8988T (cell line): ENCODE measurements around the gene CDIPT.
"Not testable (repeated sequence)": the region's sequence is repeated elsewhere in the genome, so short reads cannot be mapped to it uniquely, and the experiment has no call there.

Experiments used
- DNase-seq: peaks from one replicate; pipeline ENCODE4 v3.0.0; 2011

CDIPT gene

GRCh38 chr16:29894352-29894751, 31.3 kb upstream of the CDIPT start:
- no peak for DNase-seq

- DNase-seq: no peak
Measured at GRCh38 chr16:29893553-29893952, 30.5 kb upstream of the CDIPT start.

GRCh38 chr16:29892458-29892813, 29.4 kb upstream of the CDIPT start:
- DNase-seq: no peak

GRCh38 chr16:29891525-29892457, 28.8 kb upstream of the CDIPT start:
- DNase-seq: no peak

GRCh38 chr16:29889372-29889771, 26.3 kb upstream of the CDIPT start:
- not testable (repeated sequence) for DNase-seq

DNA sequence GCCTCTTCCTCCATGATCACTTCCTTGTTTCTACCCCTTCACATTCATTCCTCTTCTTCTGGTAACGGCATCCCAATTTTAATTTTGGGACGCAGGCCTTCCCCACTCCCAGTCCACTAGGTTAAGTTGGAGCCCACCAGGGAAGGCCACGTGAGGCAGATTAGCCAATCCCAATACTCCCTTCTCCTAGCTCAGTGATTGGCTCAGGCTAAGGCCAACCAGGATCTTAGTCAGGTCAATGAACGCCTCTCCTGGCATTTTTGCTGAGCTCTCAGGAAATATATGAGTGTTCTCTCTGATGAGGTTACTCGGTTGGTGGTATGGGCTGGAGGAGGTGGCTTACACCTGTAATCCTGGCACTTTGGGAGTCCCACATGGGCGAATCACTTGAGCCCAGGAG, 21.0 kb upstream of the CDIPT start:
- no peak for DNase-seq

GRCh38 chr16:29881050-29881449, 18.0 kb upstream of the CDIPT start:
- DNase-seq: no peak

DNA sequence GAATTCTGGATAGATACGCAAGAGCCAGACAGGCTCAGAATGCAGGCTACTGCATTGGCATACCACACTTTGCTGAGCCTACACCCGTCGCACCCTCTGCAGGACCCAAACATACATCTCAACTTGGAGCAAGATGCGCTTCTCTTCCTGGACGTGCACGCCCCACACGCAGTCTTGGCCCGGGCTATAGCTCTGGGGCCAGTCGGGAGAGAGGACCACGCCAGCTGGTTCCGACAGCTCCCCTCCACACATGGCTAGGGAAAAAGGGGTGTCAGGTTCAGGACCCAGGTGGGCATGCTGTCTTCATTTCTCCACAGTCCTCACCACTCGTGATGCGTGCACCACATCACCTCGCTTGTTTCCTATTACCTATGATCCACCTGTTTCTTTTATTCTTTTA, 15.1 kb upstream of the CDIPT start:
- no peak for DNase-seq

- no peak for DNase-seq
Measured at GRCh38 chr16:29877266-29877961, 14.4 kb upstream of the CDIPT start.

- DNase-seq: no peak
Measured at GRCh38 chr16:29876594-29877249, 13.7 kb upstream of the CDIPT start.

GRCh38 chr16:29876217-29876593, 13.2 kb upstream of the CDIPT start:
- no peak for DNase-seq

- DNase-seq: no peak
Measured at GRCh38 chr16:29875206-29875605, 12.2 kb upstream of the CDIPT start.

- no peak for DNase-seq
Measured at GRCh38 chr16:29873319-29873718, 10.3 kb upstream of the CDIPT start.

- DNase-seq: no peak
Measured at GRCh38 chr16:29871822-29872546, 9.0 kb upstream of the CDIPT start.

DNA sequence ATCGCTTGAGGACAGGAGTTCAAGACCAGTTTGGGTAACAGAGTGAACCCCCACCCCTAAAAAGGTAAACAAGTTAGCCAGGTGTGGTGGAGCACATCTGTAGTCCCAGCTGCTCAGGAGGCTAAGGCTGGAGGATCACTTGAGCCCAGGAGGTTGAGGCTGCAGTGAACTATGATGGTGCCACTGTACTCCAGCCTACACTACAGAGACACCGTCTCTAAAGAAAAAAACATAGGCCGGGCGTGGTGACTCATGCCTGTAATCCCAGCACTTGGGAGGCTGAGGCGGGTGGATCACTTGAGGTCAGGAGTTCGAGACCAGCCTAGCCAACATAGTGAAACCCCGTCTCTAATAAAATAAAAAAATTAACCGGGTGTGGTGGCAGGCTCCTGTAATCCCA, 6.0 kb upstream of the CDIPT start:
- not testable (repeated sequence) for DNase-seq

DNA sequence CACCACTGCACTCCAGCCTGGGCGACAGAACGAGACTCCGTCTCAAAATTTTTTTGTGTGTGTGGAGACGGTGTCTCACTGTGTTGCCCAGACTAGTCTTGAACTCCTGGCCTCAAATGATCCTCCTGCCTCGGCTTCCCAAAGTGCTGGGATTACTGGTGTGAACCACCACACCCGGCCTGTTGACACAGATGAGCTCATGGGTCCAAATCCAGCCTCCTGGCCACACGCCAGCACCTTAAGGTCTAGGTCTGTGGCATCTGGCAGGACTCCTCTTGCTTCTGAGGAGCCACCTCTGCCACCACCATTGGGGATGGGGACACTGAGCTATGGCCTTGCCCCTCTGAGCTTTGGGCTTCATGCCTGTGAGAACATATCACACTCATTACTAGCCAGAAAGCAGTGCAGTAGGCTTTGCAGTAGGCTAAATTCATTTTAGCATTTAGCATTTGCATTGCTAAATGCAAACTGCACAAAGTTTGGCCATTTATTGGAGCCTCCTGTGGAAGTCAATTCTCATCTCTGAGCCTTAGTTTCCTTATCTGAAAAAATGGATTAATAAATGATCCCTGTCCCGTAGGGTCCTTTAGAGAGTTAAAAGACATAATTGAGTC, 5.5 kb upstream of the CDIPT start:
- DNase-seq: no peak

GRCh38 chr16:29864205-29864604, 1.2 kb upstream of the CDIPT start:
- no peak for DNase-seq

DNA sequence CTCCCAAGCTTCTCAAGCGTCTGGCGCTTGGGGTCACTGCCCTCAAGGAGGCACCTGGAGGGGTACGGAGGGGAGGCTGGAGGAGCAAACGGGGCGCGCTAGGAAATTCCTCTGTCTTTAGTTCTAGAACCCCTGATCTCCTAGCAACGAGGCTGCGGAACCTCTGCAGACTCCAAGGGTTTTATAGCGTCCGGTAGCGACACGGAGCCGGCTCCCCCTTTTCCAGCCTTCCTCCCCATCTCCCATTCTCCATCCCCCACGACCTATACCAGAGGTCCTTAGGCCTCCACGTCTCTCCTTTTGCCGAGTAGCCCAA, 601 bp upstream of the CDIPT start:
- no peak for DNase-seq

DNA sequence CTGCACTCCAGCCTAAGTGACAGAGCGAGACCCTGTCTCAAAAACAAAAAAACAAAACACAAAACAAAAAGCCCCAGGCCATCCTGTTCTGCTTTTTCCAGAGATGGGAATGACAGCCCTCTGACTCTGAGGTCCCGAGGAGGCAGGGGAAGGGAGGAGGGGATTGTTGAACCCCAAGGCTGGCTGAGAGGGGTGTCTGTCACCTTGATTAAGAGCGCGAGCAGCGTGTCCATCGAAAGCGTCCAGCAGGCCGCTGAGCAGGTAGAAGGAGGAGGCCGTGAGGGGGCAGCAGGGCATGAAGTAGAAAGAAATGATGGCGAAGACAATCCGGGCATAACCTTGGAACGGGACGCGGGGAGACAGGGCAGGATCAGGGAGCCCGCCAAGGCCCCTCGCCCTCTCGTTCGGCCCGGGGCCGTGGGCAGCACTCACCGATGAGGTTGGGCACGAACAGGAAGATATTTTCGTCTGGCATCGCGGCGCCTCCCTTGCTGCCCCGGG, 593 bp downstream of the CDIPT start:
- DNase-seq: no peak

- no peak for DNase-seq
Measured at GRCh38 chr16:29860218-29860617, 2.8 kb downstream of the CDIPT start.

GRCh38 chr16:29858974-29859373, 4.1 kb downstream of the CDIPT start:
- no peak for DNase-seq

DNA sequence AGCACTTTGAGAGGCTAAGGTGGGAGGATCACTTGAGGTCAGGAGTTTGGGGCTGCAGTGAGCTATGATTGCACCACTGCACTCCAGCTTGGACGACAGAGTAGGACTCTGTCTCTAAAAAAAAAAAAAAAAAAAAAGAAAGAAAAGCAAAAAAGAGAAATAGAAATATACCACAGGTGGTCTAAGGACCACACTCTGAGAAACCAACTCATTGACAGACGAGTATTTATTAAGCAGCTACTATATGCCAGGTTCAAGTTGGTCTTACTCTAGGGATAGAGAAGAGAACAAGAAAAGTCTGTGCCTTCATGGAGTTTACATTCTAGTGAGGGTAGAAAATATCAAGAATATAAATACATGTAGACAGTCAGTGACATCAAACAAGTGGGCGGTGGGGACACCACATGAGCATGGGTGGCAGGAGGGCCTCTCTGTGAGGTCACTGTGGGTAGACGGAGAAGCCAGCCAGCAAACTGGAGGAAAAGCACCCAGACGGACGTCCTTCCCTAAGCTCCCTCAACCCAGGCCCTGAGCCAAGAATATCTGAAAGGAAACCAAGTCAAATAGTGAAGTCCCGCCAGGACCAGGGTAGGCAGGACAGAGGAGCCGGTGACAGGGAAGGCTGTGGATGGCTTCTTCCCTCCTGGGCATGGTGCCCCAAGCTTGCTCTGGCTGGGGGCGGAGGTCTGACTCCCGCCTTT, 4.7 kb downstream of the CDIPT start:
- DNase-seq: no peak
